Left lung (tissue), 10 donors: ENCODE measurements around the gene YY1AP1. TPM values are rescaled to one million over a fixed set of nuclear protein-coding genes. Genes with fewer than 3 reads are reported as not detected.
"Not testable (repeated sequence)": the region's sequence is repeated elsewhere in the genome, so short reads cannot be mapped to it uniquely, and the experiment has no call there.

Source experiments
- ATAC-seq: fragments of 200-7000 bp; cut with Tn5 transposase; one replicate; pipeline ENCODE4 v1.9.1; 2020; ENCODE audit warnings: moderate library complexity
- DNase-seq, 4 donors: peaks; one replicate each; pipeline ENCODE4 v3.0.0-alpha.2; 2013 to 2020
- H3K27ac ChIP-seq, 2 donors: fragments of 200-600 bp; sonication (generic) in 1 of 2; one replicate each; pipeline versions ENCODE4 v1.5.0 to v1.8.0; 2020 to 2021
- H3K27me3 ChIP-seq, 2 donors: fragments of 200-600 bp; sonication (generic) in 1 of 2; one replicate each; pipeline versions ENCODE4 v1.5.0 to v1.8.0; 2020 to 2021
- H3K36me3 ChIP-seq, 2 donors: fragments of 200-600 bp; sonication (generic) in 1 of 2; one replicate each; pipeline versions ENCODE4 v1.5.0 to v1.8.0; 2020 to 2021
- H3K4me1 ChIP-seq, 2 donors: fragments of 200-600 bp; one replicate each; pipeline ENCODE4 v1.8.0; 2021
- H3K4me3 ChIP-seq, 2 donors: fragments of 200-600 bp; sonication (generic) in 1 of 2; one replicate each; pipeline versions ENCODE4 v1.5.0 to v1.8.0; 2020 to 2021; ENCODE audit warnings: mild to moderate bottlenecking in 1 of 2
- H3K9me3 ChIP-seq, 2 donors: fragments of 200-600 bp; sonication (generic) in 1 of 2; one replicate each; pipeline versions ENCODE4 v1.5.0 to v1.8.0; 2020 to 2021
- CTCF ChIP-seq, 2 donors: fragments of 200-600 bp; sonication (generic) in 1 of 2; IDR thresholded peaks; one replicate each; pipeline versions ENCODE4 v1.5.0 to v1.8.0; 2021; ENCODE audit warnings: antibody characterized with exemption in 2 of 2
- intact Hi-C, 2 donors: fragments of 100-400 bp; cut with DNase I; formaldehyde crosslinking; loops; one replicate each; pipeline versions ENCODE4 v1.11.2 to v1.14.2; 2022
- polyA plus RNA-seq, 6 donors: library from polyadenylated mRNA; unstranded; fragments of 120-200 nt; gene quantifications; one replicate each; pipeline ENCODE4 v1.2.1, GENCODE V29; 2013; ENCODE audit not compliant: insufficient read length in 6 of 6
- total RNA-seq, 2 donors: library from RNA; stranded (reverse); fragmentation: NEBNext Ultra II Directional; extraction: Animal tissue kit (Norgen Biotek cat#: 25700); gene quantifications; one replicate each; pipeline ENCODE4 v1.2.1, GENCODE V29; 2021
- donor health status: DM: no; HTN: yes; CAD: no.
- donor health status: DM: no; HTN: no; CAD: no.

Gene YY1AP1
- total and polyA plus RNA-seq, 8 donors, result 43.7 to 89.8 (median 80.7) TPM

DNA sequence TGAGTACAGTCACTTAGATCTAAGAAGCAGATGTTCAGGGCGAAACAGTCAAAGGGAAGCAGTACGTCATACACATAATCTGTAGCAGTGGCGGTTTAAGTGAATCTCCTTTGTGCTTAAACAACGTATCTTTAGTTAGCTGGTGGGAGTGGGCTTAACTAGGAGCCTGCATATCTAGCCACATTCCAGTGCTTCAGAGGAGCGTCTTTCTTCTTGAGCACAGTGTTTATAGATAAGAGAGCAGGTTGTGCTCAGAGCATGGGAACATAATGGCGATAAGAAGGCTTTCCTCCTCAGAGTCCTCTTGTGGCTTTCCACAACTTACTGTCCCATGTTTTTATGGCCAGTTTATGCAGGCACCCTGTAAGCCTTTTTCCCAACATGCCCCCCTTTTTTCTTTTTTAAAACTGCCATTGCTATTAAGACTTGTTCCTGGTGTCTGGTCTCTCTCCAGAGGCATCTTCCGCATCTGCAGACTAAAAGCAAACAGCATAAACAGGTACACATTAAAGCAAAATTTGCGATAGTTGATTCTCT lies 3.5 kb upstream of the YY1AP1 start:
- ATAC-seq (no peak), DNase-seq (no peak)
- no peak overlapping the region for H3K27ac ChIP-seq
- intact Hi-C loops, result no loop called here
- H3K4me3 ChIP-seq, result no peak overlapping the region
- TF ChIP-seq CTCF (IDR thresholded peaks at IDR 0.05), result no peak
- no peaks in the 10 kb centered on the region for H3K9me3 ChIP-seq
- H3K4me1 ChIP-seq, result peaks cover 10 to 34% of the 10 kb centered on the region in 2 donors
- peaks cover 0 to 27% of the 10 kb centered on the region in 2 donors for H3K36me3 ChIP-seq
- no peaks in the 10 kb centered on the region for H3K27me3 ChIP-seq

GRCh38 chr1:155689081-155689607 lies 570 bp upstream of the YY1AP1 start, which contains the start of gene DAP3:
DAP3 (plus strand) TSS chr1:155689091; CDS start chr1:155709780, 20,689 bp downstream.
- peak; percentile 3 for ATAC-seq

GRCh38 chr1:155687705-155688323 lies 760 bp downstream of the YY1AP1 start:
- Histone ChIP-seq H3K36me3 (peaks cover 0 to 28% of the 10 kb centered on the region in 2 donors), H3K27ac (peak overlapping the region; percentile 96 to 98), H3K4me3 (peak overlapping the region; percentile 68 to 78), H3K4me1 (peaks cover 14 to 61% of the 10 kb centered on the region in 2 donors)
- peak; percentile 66 for ATAC-seq
- DNase-seq, result peak in 1 of 4 donors; percentile 31
- H3K9me3 ChIP-seq, H3K27me3 ChIP-seq, intact Hi-C loops: not testable (repeated sequence)

More at GRCh38 chr1:155689081-155689607, 570 bp upstream of the YY1AP1 start, which contains the start of gene DAP3:
- H3K9me3 ChIP-seq, H3K27me3 ChIP-seq, intact Hi-C loops, DNase-seq: not testable (repeated sequence)
- H3K4me1 ChIP-seq, result peaks cover 14 to 49% of the 10 kb centered on the region in 2 donors
- peaks cover 0 to 27% of the 10 kb centered on the region in 2 donors for H3K36me3 ChIP-seq
- peak within 1 kb of the TSS; percentile 68 to 78 for H3K4me3 ChIP-seq
- H3K27ac ChIP-seq, result peak within 1 kb of the TSS; percentile 96 to 98

- no peak for ATAC-seq
- Histone ChIP-seq H3K4me3 (no peak overlapping the region), H3K36me3 (peaks cover 4 to 53% of the 10 kb centered on the region in 2 donors), H3K27me3 (no peaks in the 10 kb centered on the region), H3K27ac (no peak overlapping the region), H3K9me3 (no peaks in the 10 kb centered on the region), H3K4me1 (peaks cover 4 to 43% of the 10 kb centered on the region in 2 donors)
- no peak for TF ChIP-seq CTCF (IDR thresholded peaks at IDR 0.05)
- intact Hi-C loops, result no loop called here
- DNase-seq, result no peak
Observed at GRCh38 chr1:155681776-155682175, 6.8 kb downstream of the YY1AP1 start.

DNA sequence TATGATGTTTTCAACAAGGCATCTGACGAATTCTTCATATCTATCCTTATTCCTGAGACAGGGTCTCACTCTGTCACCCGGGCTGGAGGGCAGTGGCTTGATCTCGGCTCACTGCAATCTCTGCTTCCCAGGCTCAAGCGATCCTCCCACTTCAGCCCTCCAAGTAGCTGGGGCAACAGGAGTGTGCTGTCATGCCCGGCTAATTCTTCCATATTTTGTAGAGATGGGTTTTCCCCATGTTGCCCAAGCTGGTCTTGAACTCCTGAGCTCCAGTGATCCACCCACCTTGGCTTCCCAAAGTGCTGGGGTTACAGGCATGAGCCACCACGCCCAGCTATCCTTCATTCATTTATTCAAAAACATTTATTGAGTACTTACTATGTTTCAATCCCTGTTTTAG lies 8.0 kb downstream of the YY1AP1 start:
- intact Hi-C loops, result no loop called here
- DNase-seq (no peak), ATAC-seq (no peak)
- Histone ChIP-seq H3K4me1 (peaks cover 0 to 35% of the 10 kb centered on the region in 2 donors), H3K9me3 (no peaks in the 10 kb centered on the region), H3K4me3 (no peak overlapping the region), H3K36me3 (peaks cover 4 to 65% of the 10 kb centered on the region in 2 donors), H3K27me3 (no peaks in the 10 kb centered on the region), H3K27ac (no peak overlapping the region)
- TF ChIP-seq CTCF (IDR thresholded peaks at IDR 0.05), result no peak

DNA sequence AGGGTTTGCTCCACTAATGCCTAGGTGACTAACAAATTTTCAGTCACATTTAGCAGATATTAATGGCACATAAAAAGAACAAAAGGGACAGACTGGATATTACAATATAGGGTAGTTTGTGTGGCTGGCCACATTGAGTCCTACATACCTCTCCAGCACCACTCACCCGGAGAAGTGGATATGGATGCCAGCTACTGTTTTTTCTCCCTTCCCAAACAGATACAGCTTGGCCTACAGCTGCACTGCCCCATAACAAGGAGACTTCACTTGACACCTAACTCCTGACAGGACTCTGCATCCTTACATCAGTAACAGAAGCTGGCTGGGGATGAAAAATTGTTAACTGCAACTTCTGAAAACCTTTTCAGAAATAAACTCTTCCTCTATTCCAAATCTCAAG lies 9.6 kb downstream of the YY1AP1 start:
- intact Hi-C loops, DNase-seq, H3K27ac ChIP-seq, ATAC-seq, H3K4me3 ChIP-seq, H3K9me3 ChIP-seq, H3K27me3 ChIP-seq: not testable (repeated sequence)
- H3K4me1 ChIP-seq, result peaks cover 0 to 21% of the 10 kb centered on the region in 2 donors
- H3K36me3 ChIP-seq, result peaks cover 4 to 81% of the 10 kb centered on the region in 2 donors
